ENCODE data around the gene C20orf144. TPM values are rescaled to one million over a fixed set of nuclear protein-coding genes. Genes with fewer than 3 reads are reported as not detected.

Gene C20orf144
- total RNA-seq, 4 donors from 2014 or later: 0.23 TPM; not detected in 3

- no peak overlapping the region for H3K4me3 ChIP-seq
- no peaks in the 10 kb centered on the region for H3K27me3 ChIP-seq
- no peak overlapping the region for H3K27ac ChIP-seq (replicated peaks in 1 of 4)
- TF ChIP-seq POLR2AphosphoS5 (IDR thresholded peaks at IDR 0.05): no peak
- no peak for TF ChIP-seq CTCF (IDR thresholded peaks at IDR 0.05)
- TF ChIP-seq POLR2A (IDR thresholded peaks at IDR 0.05; ENCODE audit: low read depth): no peak
- TF ChIP-seq EP300 (IDR thresholded peaks at IDR 0.05): no peak
- peaks cover 0 to 10% (median 7%) of the 10 kb centered on the region in 4 donors for H3K4me1 ChIP-seq
- H3K36me3 ChIP-seq: peaks cover 8 to 33% (median 18%) of the 10 kb centered on the region in 4 donors
- DNase-seq (ENCODE audit: extremely low spot score): no peak
- no peaks in the 10 kb centered on the region for H3K9me3 ChIP-seq
- WGBS: 96% methylated on average over 11 of the region's 11 CpGs
- intact Hi-C loops (cut with DNase I): no loop called here
Measured at GRCh38 chr20:33704197-33704924, 42.2 kb downstream of the C20orf144 start.

GRCh38 chr20:33707668-33708067, 45.5 kb downstream of the C20orf144 start:
- TF ChIP-seq POLR2AphosphoS5 (IDR thresholded peaks at IDR 0.05) (no peak), CTCF (IDR thresholded peaks at IDR 0.05) (no peak), POLR2A (IDR thresholded peaks at IDR 0.05; ENCODE audit: low read depth) (no peak), EP300 (IDR thresholded peaks at IDR 0.05) (no peak)
- intact Hi-C loops (cut with DNase I): no loop called here
- no peak for DNase-seq (ENCODE audit: extremely low spot score)
- peaks cover 8 to 60% (median 41%) of the 10 kb centered on the region in 4 donors for H3K36me3 ChIP-seq
- H3K4me1 ChIP-seq: peaks cover 0 to 7% (median 6%) of the 10 kb centered on the region in 4 donors
- WGBS: 90% methylated on average over 11 of the region's 11 CpGs
- H3K27ac ChIP-seq (replicated peaks in 1 of 4): no peak overlapping the region
- no peaks in the 10 kb centered on the region for H3K27me3 ChIP-seq
- H3K9me3 ChIP-seq: no peaks in the 10 kb centered on the region
- no peak overlapping the region for H3K4me3 ChIP-seq

GRCh38 chr20:33709398-33709797, 47.3 kb downstream of the C20orf144 start:
- H3K27ac ChIP-seq (replicated peaks in 1 of 4): no peak overlapping the region
- no peak for DNase-seq (ENCODE audit: extremely low spot score)
- no peaks in the 10 kb centered on the region for H3K4me1 ChIP-seq
- no peak for TF ChIP-seq POLR2A (IDR thresholded peaks at IDR 0.05; ENCODE audit: low read depth)
- no peak for TF ChIP-seq CTCF (IDR thresholded peaks at IDR 0.05)
- no peak for TF ChIP-seq POLR2AphosphoS5 (IDR thresholded peaks at IDR 0.05)
- TF ChIP-seq EP300 (IDR thresholded peaks at IDR 0.05): no peak
- intact Hi-C loops (cut with DNase I): no loop called here
- peaks cover 16 to 74% (median 56%) of the 10 kb centered on the region in 4 donors for H3K36me3 ChIP-seq
- WGBS: 97% methylated on average over 2 of the region's 2 CpGs
- H3K27me3 ChIP-seq: no peaks in the 10 kb centered on the region
- no peaks in the 10 kb centered on the region for H3K9me3 ChIP-seq
- H3K4me3 ChIP-seq: no peak overlapping the region

- Histone ChIP-seq H3K27me3 (no peaks in the 10 kb centered on the region), H3K36me3 (peaks cover 22 to 75% (median 59%) of the 10 kb centered on the region in 4 donors), H3K27ac (replicated peaks in 1 of 4) (no peak overlapping the region), H3K4me3 (no peak overlapping the region), H3K9me3 (no peaks in the 10 kb centered on the region), H3K4me1 (no peaks in the 10 kb centered on the region)
- intact Hi-C loops (cut with DNase I): no loop called here
- no peak for TF ChIP-seq EP300 (IDR thresholded peaks at IDR 0.05)
- TF ChIP-seq POLR2A (IDR thresholded peaks at IDR 0.05; ENCODE audit: low read depth): no peak
- TF ChIP-seq POLR2AphosphoS5 (IDR thresholded peaks at IDR 0.05): no peak
- no peak for TF ChIP-seq CTCF (IDR thresholded peaks at IDR 0.05)
- no peak for DNase-seq (ENCODE audit: extremely low spot score)
- WGBS: 82% methylated on average over 16 of the region's 16 CpGs
Measured at GRCh38 chr20:33709905-33710541, 47.9 kb downstream of the C20orf144 start.

All from esophagus muscularis mucosa (tissue), 4 donors.